K562 (cell line): Measurements from ENCODE around the gene ATP6V1G2.

Experiments used
- ARID3A ChIP-seq: IDR thresholded peaks from 2 replicates; pipeline ENCODE4 v1.6.1; 2012; ENCODE audit warnings: low read depth, low read length, improper control_type of control experiment, borderline replicate concordance
- HCFC1 ChIP-seq: IDR thresholded peaks from 2 replicates; pipeline ENCODE4 v1.6.1; 2012; ENCODE audit warnings: low read depth, low read length, improper control_type of control experiment
- L3MBTL2 ChIP-seq: fragments of 450-650 bp; IDR thresholded peaks from 2 replicates; pipeline ENCODE4 v1.6.1; 2016; ENCODE audit warnings: mild to moderate bottlenecking, moderate library complexity
- PHF20 ChIP-seq: fragments of 450-650 bp; IDR thresholded peaks from 2 replicates; pipeline ENCODE4 v1.6.1; 2018; ENCODE audit not compliant: partially characterized antibody
- TF ChIP-seq, protein P1 (sequence below): sonication (generic); formaldehyde crosslinking; IDR thresholded peaks from 2 replicates; pipeline ENCODE4 v1.8.1; 2023; ENCODE audit warnings: mild to moderate bottlenecking, missing genetic modification reagents
- TF ChIP-seq, protein P2 (sequence below), 3 experiments: IDR thresholded peaks in 2 of 3; conservative IDR thresholded peaks in 1 of 3; 2 replicates each; pipeline ENCODE4 v1.5.1; 2011 to 2012; ENCODE audit warnings: low read length in 3 of 3, mild to moderate bottlenecking in 3 of 3, control low read depth in 2 of 3, improper control_type of control experiment in 1 of 3, inconsistent platforms in 1 of 3, low read depth in 1 of 3, mixed read lengths in 1 of 3, moderate library complexity in 1 of 3; ENCODE audit not compliant: insufficient read depth in 2 of 3

- TF ChIP-seq HCFC1 (no peak), ARID3A (no peak), L3MBTL2 (no peak), PHF20 (no peak)
- TF ChIP-seq, protein P1, sequence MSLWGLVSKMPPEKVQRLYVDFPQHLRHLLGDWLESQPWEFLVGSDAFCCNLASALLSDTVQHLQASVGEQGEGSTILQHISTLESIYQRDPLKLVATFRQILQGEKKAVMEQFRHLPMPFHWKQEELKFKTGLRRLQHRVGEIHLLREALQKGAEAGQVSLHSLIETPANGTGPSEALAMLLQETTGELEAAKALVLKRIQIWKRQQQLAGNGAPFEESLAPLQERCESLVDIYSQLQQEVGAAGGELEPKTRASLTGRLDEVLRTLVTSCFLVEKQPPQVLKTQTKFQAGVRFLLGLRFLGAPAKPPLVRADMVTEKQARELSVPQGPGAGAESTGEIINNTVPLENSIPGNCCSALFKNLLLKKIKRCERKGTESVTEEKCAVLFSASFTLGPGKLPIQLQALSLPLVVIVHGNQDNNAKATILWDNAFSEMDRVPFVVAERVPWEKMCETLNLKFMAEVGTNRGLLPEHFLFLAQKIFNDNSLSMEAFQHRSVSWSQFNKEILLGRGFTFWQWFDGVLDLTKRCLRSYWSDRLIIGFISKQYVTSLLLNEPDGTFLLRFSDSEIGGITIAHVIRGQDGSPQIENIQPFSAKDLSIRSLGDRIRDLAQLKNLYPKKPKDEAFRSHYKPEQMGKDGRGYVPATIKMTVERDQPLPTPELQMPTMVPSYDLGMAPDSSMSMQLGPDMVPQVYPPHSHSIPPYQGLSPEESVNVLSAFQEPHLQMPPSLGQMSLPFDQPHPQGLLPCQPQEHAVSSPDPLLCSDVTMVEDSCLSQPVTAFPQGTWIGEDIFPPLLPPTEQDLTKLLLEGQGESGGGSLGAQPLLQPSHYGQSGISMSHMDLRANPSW (CRISPR knock-in tag), result no peak
- TF ChIP-seq, protein P2, sequence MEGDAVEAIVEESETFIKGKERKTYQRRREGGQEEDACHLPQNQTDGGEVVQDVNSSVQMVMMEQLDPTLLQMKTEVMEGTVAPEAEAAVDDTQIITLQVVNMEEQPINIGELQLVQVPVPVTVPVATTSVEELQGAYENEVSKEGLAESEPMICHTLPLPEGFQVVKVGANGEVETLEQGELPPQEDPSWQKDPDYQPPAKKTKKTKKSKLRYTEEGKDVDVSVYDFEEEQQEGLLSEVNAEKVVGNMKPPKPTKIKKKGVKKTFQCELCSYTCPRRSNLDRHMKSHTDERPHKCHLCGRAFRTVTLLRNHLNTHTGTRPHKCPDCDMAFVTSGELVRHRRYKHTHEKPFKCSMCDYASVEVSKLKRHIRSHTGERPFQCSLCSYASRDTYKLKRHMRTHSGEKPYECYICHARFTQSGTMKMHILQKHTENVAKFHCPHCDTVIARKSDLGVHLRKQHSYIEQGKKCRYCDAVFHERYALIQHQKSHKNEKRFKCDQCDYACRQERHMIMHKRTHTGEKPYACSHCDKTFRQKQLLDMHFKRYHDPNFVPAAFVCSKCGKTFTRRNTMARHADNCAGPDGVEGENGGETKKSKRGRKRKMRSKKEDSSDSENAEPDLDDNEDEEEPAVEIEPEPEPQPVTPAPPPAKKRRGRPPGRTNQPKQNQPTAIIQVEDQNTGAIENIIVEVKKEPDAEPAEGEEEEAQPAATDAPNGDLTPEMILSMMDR (IDR thresholded peaks at IDR 0.05 in 2 of 3, conservative IDR thresholded peaks at IDR 0.05 in 1 of 3; ENCODE audit: insufficient read depth in 2 of 3, low read depth in 1 of 3, low read length in 3 of 3), result no peak
Observed at GRCh38 chr6:31502586-31502985, 43.8 kb downstream of the ATP6V1G2 start.
